TTC549 (cell line): Measurements from ENCODE around the gene OSGIN1.

Experiments used
- FAIRE-seq: peaks from 2 replicates; lab custom pipeline; 2012; peaks lifted over from hg19 to GRCh38; lab: Jason Lieb, UNC

Gene OSGIN1

DNA sequence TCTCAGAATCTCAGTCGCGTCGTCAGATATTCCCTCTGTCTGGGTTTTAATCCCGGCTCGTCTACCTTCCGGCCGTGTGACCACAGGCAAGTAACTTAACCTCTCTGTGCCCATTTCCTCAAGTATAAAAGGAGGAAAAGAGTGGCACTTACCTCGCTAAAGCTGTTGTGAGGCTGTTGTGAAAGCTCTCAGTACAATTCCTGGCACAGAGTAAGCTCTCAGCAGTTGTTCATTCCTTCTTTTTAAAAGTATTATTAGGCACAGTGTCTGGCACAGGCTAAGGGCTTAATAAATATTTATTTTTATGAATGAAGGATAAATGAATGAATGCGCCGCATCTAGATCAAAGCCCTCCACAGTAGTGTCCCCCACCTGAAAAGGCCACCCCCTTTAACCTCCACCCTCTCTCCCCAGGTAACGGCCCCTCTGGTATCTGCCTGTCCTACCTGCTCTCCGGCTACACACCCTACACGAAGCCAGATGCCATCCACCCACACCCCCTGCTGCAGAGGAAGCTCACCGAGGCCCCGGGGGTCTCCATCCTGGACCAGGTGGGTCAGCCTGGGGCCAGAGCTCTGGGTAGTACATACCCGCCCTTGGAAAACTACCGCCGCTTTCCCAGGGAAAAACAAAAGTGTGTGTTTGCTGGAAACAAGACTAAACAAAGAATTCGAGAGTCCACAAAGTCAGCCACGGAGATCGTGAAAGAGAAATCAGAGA is 6.0 kb downstream of the OSGIN1 start:
- no peak for FAIRE-seq

DNA sequence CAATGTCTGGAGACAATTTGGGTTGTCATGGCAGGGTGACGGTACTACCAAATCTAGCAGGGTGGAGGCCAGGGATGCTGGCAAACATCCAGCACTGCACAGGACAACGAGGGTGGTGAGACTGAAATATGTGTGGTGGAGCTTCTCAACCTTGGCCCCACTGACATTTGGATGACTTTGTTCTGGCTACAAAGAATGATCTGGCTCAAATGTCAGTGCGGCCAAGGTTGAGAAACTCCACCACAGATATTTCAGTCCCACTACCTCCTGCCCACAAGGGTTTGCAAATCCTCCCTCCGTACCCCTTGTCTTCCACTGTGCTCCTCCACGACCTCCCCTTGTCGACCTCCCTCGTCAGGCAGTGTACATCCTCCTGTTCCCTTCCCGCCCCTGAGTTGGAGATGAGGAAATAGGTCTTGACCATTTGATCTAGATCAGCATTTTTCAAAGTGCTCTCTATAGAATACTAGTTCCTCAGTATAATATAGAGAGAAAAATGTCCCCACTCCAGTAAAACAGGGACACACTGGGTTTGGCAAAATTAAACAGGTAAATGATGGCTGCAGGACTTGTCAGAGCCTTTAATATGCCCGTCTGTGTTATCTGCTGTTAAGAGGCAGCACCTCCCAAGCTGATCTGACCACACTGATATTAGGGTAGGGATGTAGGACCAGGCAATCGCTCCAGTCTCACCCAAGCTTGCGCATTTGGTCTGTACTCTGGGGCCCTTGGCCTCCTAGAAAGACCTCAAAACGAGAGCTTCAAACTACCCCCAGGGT is 6.8 kb downstream of the OSGIN1 start:
- FAIRE-seq = no peak

DNA sequence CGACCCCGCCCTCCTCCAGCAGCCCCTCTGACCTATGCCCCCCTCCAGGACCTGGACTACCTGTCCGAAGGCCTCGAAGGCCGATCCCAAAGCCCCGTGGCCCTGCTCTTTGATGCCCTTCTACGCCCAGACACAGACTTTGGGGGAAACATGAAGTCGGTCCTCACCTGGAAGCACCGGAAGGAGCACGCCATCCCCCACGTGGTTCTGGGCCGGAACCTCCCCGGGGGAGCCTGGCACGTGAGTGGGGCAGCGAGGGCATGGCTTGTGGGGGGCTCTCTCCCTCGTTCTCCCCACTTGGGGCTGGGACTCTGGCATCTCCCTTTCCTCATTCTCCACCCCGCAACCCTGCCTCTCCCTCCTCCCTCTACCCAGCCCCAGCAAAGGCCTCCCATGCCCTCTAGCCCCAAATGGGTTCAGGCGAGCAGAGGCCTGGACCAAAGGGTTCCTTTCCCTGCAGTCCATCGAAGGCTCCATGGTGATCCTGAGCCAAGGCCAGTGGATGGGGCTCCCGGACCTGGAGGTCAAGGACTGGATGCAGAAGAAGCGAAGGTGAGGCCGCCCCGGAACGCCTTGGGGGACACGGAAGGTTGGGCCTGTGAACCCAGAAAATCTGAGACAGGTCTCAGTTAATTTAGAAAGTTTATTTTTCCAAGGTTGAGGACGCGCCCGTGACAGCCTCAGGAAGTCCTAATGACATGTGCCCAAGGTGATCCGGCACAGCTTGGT is 7.6 kb downstream of the OSGIN1 start:
- FAIRE-seq = no peak

DNA sequence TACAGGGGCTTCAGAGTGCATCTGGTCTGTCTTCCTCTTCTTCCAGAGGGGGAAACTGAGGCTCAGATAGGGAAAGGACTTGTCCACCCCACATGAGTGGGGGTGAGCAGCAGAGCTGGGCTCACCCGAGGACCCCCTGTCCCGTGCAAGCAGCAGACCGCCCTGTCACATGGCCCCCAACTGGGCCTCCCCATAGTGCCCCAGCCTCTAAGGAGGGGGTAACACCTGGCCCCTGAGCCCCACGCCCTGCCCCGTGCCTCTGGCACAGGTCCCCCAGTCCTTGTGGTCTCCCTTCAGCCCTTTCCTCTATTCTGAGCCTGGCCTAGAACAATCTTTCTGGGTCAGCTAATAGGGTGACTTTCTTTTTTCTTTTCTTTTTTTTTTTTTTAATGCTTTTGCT is 8.6 kb downstream of the OSGIN1 start:
- FAIRE-seq = no peak

DNA sequence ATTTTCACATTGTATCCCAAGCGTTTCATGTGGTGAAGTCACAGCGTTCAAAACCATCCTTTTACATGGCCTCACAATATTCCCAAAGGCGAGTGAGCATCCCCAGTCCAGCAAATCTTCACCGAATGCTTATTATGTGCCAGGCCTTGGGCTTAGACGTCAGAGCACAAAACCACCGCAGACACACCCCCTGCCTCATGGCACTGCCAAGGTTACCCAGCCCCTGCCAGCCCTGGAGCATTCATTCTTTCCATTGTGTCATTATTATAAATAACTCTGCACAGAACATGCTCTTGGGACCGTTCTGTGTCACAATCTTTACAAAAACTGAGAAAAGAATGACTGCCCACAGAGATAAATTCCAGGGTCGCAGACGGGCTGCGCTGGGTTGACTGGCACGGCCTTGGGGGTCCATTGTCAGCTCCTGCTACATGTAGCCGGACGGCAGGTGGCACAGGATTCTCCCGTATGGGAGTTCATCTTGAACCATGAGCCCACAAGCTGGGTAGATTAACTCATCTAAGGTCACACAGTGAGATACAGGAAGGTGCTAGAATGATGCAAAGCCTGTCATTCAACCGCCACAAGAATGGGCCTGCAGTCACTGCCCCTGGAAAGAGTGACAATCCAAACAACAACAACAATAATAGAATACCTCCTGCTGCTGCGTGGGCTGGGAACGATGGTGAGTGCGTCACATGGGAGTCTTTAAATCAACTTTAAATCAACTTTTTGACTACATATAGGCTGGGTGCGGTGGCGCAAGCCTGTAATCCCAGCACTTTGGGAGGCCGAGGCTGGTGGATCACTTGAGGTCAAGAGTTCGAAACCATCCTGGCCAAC is 10.5 kb downstream of the OSGIN1 start:
- no peak for FAIRE-seq

DNA sequence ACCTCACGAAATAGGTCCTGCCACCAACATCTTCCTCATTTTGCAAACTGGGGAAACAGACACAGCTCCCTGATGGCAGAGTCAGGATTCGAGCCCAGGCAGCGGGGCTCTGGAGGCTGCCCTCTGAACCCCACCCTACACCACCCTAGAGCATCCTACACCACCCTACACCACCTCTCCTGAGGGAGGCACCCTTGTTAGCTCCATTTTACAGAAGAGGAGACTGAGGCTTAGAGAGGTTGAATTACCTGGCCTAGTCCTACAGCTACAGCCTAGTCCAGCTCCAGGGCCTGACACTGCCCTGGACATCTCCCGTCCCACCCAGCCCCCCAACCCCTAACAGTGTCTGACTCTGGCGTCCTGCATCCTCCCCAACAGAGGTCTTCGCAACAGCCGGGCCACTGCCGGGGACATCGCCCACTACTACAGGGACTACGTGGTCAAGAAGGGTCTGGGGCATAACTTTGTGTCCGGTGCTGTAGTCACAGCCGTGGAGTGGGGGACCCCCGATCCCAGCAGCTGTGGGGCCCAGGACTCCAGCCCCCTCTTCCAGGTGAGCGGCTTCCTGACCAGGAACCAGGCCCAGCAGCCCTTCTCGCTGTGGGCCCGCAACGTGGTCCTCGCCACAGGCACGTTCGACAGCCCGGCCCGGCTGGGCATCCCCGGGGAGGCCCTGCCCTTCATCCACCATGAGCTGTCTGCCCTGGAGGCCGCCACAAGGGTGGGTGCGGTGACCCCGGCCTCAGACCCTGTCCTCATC is 11.8 kb downstream of the OSGIN1 start:
- FAIRE-seq = no peak

DNA sequence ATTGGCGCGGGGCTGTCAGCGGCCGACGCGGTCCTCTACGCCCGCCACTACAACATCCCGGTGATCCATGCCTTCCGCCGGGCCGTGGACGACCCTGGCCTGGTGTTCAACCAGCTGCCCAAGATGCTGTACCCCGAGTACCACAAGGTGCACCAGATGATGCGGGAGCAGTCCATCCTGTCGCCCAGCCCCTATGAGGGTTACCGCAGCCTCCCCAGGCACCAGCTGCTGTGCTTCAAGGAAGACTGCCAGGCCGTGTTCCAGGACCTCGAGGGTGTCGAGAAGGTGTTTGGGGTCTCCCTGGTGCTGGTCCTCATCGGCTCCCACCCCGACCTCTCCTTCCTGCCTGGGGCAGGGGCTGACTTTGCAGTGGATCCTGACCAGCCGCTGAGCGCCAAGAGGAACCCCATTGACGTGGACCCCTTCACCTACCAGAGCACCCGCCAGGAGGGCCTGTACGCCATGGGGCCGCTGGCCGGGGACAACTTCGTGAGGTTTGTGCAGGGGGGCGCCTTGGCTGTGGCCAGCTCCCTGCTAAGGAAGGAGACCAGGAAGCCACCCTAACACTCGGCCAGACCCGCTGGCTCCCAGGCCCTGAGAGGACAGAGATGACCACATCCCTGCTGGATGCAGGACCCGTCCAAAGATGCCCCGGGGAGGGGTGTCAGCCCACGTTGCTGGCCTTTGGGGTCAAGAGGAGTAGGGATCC is 12.6 kb downstream of the OSGIN1 start:
- FAIRE-seq = no peak

DNA sequence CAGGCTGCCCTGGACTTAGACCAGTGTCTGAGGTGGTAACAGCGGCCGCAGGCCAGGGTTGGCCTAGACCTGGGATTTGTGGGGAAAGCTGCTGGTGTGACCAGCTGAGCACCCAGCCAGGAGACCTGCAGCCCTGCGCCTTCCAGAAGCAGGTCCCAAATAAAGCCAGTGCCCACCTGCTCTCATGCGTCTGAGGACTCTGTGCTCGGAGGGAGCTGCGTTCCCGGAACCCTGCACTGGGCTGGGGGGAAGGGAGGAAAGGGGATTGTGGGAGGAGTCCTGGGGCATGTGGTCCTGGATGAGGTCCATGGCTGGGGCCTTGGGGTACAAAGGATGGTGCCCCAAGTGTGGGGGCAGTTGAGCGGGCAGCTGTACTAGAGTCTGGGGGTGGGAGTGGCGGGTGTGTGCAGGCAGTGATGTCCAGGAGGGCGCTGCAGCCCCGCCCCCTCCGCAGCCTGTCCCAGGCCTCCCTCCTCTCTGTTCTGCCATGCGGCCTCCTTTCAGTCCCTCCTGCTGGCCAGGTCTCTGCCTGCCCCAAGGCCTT is 13.2 kb downstream of the OSGIN1 start:
- no peak for FAIRE-seq

DNA sequence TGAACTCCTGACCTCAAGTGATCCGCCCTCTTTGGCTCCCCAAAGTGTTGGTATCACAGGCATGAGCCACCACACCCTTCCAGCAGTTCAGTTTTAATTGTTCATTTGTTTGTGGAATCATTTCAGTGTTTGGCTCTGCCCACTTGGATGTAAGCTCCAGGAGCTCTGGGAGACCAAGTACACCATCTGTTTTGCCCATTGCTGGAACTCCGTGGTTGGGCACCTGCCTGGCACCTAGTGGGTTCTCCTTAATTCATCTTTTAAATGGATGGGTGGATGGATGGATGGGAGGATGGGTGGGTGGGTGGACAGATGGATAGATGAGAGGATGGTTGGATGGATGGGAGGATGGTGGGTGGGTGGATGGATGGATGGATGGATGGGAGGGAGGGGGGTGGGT is 14.1 kb downstream of the OSGIN1 start:
- FAIRE-seq = no peak

DNA sequence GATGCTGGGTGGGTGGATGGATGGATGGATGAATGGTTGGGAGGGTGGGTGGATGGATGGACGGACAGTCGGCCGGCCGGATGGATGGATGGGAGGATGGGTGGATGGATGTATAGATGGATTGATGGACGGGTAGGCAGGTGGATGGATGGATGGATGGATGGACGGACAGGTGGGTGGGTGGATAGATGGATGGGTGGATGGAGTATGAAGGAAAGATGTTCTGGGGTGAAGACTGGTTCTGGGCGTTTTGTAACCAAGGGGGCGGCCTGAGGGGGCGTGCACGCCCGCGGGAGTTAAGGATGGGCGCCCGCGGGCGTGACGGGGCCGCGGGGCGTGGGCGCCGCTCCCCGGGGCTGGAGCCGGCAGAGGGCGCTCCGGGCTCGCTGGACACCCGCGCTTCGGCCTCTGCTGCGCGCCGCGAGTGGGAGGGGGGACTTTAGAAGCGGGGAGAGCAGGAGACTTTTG is 14.8 kb downstream of the OSGIN1 start, which contains the start of gene NECAB2:
NECAB2 (plus strand) TSS at position 407 of the 468 bp plus-strand sequence. CDS start 405 bp downstream, outside the sequence.
- FAIRE-seq = no peak

DNA sequence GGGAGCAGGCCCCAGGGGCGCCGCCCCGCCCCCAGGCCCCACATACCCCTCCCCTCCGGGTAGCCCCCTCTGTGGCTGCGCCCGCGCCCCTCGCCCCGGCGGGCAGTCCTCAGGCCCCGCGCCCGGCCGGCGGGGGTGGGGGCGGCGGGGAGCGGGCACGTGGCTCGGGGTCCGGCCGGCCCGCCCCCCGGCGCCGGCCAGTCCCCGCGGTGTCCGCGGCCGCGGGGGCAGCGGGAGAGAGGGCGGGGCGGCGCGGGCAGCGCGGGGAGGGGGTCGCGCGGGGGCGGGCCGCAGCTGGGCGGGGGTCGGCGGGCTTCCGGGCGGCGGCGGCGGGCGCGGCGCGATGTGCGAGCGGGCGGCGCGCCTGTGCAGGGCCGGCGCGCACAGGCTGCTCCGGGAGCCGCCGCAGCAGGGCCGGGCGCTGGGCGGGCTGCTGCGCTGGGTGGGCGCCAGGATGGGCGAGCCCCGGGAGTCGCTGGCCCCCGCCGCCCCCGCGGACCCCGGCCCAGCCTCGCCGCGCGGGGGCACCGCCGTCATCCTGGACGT is 15.3 kb downstream of the OSGIN1 start:
- no peak for FAIRE-seq

DNA sequence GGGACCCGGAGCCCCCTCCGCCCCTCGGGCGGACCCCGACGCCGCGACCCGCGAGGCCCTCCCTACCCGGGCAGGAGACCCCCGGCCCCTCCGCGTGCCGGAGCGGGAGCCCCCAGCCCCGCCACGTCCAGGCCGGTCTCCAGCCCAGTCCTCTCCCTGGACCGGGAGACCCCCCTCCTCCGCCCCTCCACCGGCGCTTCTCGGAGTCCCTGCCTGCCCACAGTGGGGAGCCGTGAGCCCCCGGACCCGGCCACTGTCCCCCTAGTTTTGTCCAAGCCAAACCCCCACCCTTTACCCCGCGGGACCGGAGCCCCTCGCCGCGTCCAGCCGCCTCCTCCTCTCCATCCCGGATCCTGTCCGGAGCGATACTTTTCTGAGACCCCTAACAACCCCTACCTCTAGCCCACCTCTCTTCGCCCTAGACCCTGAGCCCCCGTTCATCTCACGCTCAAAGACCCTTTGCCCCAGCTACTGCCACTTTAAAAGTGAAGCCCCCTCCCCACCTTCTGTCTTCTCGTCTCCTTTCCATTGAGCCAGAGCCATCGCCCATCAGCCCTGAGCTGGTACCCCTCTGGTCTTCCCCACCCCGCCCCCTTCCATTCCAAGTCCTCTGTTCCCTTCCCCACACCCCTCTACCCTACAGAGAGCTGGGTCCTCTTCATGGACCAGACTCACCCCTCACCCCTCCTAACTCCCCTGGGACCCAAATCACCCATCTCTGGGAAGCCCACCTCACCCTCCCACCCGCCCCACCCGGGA is 16.0 kb downstream of the OSGIN1 start:
- FAIRE-seq = no peak

DNA sequence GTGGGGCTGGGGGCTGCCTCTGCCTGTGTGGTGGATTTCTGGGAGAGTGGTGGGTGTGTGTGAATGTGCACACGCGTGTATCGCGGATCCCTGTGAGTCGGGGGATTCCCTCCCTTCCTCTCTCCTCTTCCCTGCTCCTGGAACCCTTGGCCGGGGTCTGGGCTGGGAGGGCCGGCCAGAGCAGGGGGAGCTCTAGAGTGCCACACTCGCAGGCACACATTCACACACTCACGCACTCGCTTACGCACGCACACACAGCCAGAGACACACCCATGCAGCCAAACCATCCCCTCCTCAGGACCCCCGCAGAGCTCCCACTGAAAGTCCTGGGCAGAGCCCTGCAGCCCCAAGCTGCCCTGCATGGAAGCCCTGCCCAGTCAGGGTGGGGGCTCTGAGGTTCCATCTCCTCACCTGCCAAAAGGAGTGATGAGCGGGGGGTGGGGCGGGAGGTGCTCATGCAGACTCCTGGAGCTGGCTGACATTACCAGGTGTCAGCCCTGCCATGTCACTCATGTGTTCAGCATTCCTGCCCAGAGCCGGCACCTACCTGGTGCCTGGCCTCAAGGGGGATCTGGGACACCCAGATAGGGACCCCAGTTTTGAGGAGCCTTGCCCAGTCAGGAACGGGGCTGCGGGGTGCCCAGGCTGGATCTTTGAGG is 16.9 kb downstream of the OSGIN1 start:
- FAIRE-seq = no peak

DNA sequence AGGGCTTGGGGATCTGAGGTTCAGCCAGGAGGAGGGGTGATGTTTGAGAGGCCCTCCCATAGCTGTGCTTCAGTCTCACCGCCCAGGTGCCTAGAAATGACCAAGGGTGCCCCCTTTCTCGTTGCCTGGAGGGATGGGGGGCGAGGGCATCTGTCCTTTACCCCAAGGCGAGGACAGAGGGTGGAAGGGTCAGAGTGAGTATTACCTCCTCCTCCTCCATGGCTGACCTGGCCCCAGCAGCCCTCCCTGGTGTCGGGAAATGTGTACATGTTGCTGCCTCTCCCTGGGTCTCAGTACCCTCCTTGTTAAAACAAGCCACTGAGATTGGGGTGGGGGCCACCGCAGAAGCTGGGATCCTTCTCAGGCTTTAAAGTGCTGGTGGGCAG is 17.4 kb downstream of the OSGIN1 start:
- FAIRE-seq = no peak

DNA sequence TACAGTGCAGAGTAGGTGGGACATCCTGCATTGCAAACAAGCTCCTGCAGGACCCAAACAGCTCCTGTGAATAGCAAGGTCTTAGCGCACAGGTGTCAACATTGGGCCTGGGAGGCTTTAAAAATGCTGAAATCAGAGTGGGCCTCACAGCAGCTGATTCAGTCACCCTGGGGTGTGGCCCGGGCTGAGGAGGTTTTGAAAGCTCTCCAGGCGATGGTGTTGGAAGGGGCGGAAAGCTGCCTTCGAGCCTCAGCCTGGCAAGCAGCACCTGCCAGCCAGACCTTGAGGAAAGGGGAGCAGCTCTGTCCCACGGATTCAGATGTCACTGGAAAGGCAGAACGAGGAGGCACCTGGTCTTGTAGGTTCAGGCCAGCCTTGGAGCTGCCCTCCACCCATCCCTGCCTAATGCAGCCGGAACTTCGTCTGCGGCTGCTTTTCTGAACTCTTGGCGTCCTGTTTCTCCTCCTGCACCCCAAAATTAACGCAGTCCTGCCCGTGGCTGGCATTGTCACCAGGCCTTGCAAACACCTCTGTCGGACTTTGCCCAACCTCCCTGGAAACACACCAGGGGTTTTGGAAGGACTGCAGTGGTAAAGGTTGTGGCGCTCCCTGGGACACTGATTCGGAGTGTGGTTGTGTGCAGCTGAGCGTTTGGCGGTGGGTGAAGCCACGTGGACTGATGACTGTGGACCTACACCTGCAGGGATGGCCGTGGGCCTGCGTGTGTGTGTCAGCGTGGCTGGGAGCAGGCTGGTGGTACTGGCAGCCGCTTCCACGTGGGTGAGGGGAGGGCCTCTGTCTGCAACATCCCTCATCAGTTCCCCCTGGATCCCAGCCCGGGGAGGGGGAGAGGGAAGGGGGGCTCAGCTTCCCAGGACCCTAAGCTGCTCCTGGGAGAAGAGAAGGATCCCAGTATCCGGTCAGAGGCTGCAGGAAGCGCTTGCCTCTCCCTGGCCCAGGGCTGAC is 18.4 kb downstream of the OSGIN1 start:
- no peak for FAIRE-seq

DNA sequence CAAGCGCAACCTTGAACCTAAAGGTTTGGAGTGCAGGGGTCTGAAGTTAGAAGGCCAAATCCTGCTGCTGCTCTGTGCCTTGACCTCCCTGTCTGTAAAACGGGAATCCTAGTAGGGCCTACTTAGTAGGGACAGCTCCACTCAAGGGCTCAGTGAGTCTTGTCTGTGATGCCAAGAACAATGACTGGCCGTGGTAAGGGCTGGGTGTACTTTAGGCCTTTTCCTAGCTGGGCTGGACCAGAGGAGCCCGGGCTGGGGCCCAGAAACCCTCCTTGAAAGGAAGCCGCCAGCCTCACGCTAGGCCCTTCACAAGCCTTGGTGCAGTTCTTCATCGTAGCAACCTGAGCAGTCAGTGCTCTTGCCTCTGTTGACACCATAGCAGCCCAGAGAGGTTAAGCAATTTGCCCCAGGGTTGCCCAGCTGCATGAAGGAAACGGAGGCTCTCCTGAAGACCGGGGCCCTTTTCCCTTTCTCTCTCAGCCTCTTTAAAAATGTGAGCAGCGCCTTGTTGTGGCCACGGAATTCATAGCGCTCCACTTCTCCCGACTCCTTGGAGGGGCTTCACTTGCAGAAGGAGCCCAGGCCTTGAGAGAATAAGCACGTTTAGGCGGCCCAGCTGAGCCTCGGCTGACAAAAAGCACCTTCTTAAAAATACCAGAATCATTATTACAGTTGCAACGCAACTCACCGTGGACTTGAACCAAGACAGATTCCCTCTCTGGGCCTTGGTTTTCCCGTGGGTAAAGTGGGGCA is 19.4 kb downstream of the OSGIN1 start:
- no peak for FAIRE-seq

DNA sequence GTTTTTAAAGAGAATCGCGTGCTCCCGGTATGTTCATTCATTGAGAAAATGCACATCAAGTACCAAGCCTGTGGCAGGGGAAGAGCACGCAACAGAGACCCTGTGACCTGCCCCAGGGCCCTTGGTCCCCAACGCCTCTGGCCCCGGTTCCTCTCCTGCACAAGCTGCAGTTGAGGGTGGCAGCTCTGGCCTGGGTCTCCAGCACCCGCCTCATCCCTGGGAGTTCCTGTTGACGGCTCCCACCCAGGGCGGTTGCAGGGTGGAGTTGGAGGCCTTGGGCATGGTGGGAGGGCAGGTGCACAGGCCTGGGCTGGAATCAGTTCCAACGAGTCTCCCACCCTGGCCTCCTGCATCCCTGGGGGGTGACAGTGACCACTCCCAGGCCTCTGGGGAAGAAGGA is 20.0 kb downstream of the OSGIN1 start:
- no peak for FAIRE-seq
